ENCODE data around the gene ROR2.

The ROR2 gene

DNA sequence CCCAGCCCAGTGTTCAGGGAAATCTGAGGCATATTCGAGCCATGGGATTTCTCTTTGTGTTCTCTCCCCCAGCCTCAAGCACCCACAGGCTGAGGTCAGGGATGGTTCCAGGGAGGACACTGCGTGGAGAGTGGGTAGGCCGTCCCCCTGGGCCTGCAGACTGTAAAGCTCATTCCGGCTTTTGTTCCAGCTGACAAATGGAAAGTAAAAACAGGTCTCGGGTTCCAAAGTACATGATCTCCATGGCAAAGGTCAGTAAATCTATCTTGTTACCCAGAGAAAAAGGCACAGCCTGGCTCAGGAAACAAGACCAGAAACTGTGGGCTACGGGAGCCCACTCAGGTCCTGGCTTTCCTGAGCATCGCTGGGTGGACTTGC is 116.2 kb downstream of the ROR2 start:
- H3K4me3 Mint-ChIP-seq = no peak overlapping the region
- ATAC-seq (replicated peaks; ENCODE audit: extremely low read depth, poor library complexity, severe bottlenecking) (no peak), DNase-seq (ENCODE audit: low spot score in 2 of 2) (no peak)
- H3K27me3 Mint-ChIP-seq = peaks cover 23% of the 10 kb centered on the region
- no peaks in the 10 kb centered on the region for H3K9me3 Mint-ChIP-seq
- H3K36me3 Mint-ChIP-seq (ENCODE audit: insufficient read depth) = no peaks in the 10 kb centered on the region
- H3K27ac Mint-ChIP-seq (ENCODE audit: low read depth) = no peak overlapping the region
- no peaks in the 10 kb centered on the region for H3K4me1 Mint-ChIP-seq

DNA sequence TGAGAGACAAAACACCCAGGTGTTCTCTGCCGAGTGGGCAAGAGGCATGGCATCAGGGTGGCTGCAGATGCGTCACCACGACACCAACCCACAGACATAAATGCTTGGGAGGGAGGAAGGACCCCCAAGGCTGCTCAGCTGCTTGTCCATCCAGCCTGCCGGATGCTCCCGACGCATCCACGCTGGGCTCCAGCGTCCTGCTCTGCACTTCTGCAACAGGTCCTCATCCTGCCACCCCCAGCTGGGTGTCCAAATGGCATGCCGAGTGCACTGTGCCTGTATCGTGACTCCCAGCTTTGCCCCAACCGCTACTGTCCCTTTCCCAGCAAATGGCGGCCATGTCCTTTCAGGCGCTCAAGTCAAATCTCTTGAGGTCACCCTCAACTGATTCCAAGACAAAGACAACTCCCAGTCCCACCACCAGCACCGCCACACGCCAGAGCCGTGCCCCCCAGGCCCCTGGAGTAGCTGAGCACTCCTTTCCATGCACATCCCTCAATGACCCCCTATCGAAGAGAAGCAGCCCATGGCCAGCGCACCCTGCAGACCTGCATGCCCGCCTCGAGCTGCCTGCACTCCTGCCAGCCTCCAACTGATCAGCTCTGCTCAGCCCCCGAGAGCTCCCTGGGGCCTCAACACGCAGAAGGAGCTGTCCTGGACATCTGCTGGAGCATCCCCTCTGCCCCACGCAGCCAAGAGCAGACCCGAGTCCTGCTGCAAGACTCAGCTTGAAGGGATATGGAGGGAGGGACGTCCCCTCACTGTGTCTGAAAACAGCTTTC is 116.7 kb downstream of the ROR2 start:
- no peak overlapping the region for H3K27ac Mint-ChIP-seq (ENCODE audit: low read depth)
- H3K27me3 Mint-ChIP-seq = peaks cover 23% of the 10 kb centered on the region
- no peak overlapping the region for H3K4me3 Mint-ChIP-seq
- DNase-seq (ENCODE audit: low spot score in 2 of 2) = no peak
- no peaks in the 10 kb centered on the region for H3K9me3 Mint-ChIP-seq
- H3K36me3 Mint-ChIP-seq (ENCODE audit: insufficient read depth) = no peaks in the 10 kb centered on the region
- no peak for ATAC-seq (replicated peaks; ENCODE audit: extremely low read depth, poor library complexity, severe bottlenecking)
- no peaks in the 10 kb centered on the region for H3K4me1 Mint-ChIP-seq

DNA sequence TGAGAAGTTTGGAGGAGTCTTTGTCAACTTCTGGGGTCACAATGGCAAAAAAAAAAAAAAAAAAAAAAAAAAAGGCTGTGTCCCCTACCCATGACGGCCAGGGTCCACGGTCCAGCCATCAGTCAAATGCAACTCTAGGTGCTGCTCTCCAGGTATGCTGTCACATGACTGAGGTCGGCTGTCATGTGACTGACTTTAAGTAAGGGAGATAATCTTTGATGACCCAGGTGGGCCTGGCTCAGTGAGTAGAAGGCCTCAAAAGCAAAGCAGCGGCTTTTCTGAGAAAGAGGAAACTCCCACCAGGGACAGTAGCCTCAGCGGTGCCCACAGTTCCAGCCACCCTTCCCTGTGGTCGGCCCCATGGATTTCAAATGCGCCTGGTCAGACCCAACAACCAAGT is 117.7 kb downstream of the ROR2 start:
- H3K27me3 Mint-ChIP-seq = peaks cover 26% of the 10 kb centered on the region
- ATAC-seq (replicated peaks; ENCODE audit: extremely low read depth, poor library complexity, severe bottlenecking) (no peak), DNase-seq (ENCODE audit: low spot score in 2 of 2) (no peak)
- no peaks in the 10 kb centered on the region for H3K9me3 Mint-ChIP-seq
- H3K4me1 Mint-ChIP-seq = no peaks in the 10 kb centered on the region
- H3K36me3 Mint-ChIP-seq (ENCODE audit: insufficient read depth) = no peaks in the 10 kb centered on the region
- no peak overlapping the region for H3K27ac Mint-ChIP-seq (ENCODE audit: low read depth)
- no peak overlapping the region for H3K4me3 Mint-ChIP-seq

DNA sequence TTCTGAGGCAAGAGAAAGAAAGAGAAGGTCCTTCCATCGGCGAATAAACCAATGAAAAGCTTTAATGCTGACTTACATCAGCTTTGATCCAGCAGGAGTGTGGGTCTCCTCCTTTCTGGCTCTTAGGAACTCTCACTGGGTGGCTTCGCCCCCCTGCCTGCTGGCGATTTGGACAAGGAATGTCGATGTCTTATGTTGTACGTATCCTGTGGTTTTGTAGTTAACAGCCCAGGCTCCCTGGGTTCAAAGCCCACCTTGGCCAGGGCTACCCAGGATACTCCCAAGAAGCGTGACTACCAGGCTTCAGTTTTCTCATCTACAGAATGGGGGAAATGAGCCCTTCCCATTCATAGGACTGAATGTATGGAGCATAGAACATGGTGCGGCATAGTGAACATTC is 124.2 kb downstream of the ROR2 start:
- DNase-seq (ENCODE audit: low spot score in 2 of 2) (no peak), ATAC-seq (replicated peaks; ENCODE audit: extremely low read depth, poor library complexity, severe bottlenecking) (no peak)
- Mint-ChIP-seq H3K4me3 (no peak overlapping the region), H3K36me3 (ENCODE audit: insufficient read depth) (peaks cover 2% of the 10 kb centered on the region), H3K27ac (ENCODE audit: low read depth) (no peak overlapping the region), H3K9me3 (no peaks in the 10 kb centered on the region), H3K4me1 (no peaks in the 10 kb centered on the region), H3K27me3 (peaks cover 24% of the 10 kb centered on the region)

DNA sequence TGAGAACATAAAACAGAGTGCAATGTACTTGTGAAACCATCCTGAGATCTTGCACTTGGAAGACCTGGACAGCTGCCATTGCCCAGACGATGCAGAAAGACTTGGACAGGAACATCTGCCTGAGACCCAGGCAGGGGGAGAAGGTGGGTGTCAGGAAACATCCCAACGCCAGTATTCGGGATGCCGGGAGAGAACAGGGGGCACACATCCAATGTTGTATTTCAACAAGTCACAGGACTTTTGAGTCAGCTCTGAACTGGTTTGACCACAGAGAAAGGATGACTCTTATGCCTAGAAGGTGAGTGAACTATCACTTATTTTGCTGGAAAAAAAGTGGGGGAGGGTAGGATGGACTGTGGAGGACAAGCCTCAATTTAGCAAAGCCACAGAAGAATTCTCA is 124.6 kb downstream of the ROR2 start:
- Mint-ChIP-seq H3K4me3 (no peak overlapping the region), H3K36me3 (ENCODE audit: insufficient read depth) (peaks cover 2% of the 10 kb centered on the region), H3K9me3 (no peaks in the 10 kb centered on the region), H3K4me1 (no peaks in the 10 kb centered on the region), H3K27ac (ENCODE audit: low read depth) (no peak overlapping the region), H3K27me3 (peaks cover 24% of the 10 kb centered on the region)
- DNase-seq (ENCODE audit: low spot score in 2 of 2) (no peak), ATAC-seq (replicated peaks; ENCODE audit: extremely low read depth, poor library complexity, severe bottlenecking) (no peak)

DNA sequence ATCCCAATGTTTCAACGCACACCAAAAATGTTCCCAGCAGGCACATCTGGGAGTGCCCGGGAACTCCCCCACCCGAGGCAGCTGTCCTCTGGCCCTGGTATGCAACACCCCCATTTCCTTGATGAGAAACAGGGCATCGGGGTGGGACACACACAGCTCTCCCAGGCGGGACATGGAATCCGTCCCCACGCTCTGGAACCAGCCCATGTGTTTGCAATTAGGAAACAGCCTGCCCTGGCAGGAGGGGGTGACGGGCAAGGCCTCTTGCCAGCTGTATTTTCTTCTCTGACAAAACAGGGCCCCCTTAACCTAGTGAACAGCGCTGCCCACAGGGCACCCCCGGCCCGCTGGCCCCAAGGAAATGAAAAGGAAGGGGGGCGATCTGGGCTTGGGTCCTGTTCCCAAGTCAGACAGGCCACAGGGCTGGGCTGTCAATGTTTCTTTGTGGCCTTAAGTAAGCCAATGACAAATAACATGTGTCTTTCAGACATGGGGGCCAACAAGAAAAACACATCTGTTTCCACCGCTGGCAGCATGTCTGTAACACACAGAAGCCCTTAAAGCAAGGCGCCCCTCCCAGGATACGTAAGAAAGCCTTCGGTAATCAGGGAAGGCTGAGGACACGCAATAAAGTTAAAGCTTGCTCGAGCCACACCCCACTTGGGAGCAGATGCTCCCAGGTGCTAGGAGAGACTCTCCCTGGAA is 125.3 kb downstream of the ROR2 start:
- peaks cover 2% of the 10 kb centered on the region for H3K36me3 Mint-ChIP-seq (ENCODE audit: insufficient read depth)
- H3K9me3 Mint-ChIP-seq = no peaks in the 10 kb centered on the region
- no peak overlapping the region for H3K4me3 Mint-ChIP-seq
- no peak for DNase-seq (ENCODE audit: low spot score in 2 of 2)
- H3K27me3 Mint-ChIP-seq = peaks cover 24% of the 10 kb centered on the region
- H3K27ac Mint-ChIP-seq (ENCODE audit: low read depth) = no peak overlapping the region
- no peaks in the 10 kb centered on the region for H3K4me1 Mint-ChIP-seq
- ATAC-seq (replicated peaks; ENCODE audit: extremely low read depth, poor library complexity, severe bottlenecking) = no peak

DNA sequence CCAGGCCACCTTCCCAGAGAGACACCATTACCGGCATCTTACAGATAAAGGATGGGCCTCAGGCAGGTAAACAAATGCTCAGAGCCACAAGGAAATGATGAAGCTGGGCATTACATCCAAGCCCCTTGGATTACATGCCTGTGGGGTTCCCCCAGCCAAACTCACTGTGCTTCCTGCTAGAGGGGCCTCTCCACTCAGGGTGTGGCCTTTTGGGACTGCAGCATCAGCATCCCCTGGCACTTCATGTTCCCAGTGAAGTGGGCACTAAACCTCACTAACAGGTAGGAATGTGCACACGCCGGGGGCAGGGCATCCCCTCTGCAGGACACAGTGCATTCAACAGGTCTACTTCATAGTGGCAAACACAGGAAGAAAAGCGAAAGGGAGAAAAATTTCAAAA is 125.9 kb downstream of the ROR2 start:
- peaks cover 2% of the 10 kb centered on the region for H3K36me3 Mint-ChIP-seq (ENCODE audit: insufficient read depth)
- no peak overlapping the region for H3K27ac Mint-ChIP-seq (ENCODE audit: low read depth)
- H3K4me1 Mint-ChIP-seq = no peaks in the 10 kb centered on the region
- H3K4me3 Mint-ChIP-seq = no peak overlapping the region
- no peak for DNase-seq (ENCODE audit: low spot score in 2 of 2)
- H3K27me3 Mint-ChIP-seq = peaks cover 22% of the 10 kb centered on the region
- no peak for ATAC-seq (replicated peaks; ENCODE audit: extremely low read depth, poor library complexity, severe bottlenecking)
- no peaks in the 10 kb centered on the region for H3K9me3 Mint-ChIP-seq

DNA sequence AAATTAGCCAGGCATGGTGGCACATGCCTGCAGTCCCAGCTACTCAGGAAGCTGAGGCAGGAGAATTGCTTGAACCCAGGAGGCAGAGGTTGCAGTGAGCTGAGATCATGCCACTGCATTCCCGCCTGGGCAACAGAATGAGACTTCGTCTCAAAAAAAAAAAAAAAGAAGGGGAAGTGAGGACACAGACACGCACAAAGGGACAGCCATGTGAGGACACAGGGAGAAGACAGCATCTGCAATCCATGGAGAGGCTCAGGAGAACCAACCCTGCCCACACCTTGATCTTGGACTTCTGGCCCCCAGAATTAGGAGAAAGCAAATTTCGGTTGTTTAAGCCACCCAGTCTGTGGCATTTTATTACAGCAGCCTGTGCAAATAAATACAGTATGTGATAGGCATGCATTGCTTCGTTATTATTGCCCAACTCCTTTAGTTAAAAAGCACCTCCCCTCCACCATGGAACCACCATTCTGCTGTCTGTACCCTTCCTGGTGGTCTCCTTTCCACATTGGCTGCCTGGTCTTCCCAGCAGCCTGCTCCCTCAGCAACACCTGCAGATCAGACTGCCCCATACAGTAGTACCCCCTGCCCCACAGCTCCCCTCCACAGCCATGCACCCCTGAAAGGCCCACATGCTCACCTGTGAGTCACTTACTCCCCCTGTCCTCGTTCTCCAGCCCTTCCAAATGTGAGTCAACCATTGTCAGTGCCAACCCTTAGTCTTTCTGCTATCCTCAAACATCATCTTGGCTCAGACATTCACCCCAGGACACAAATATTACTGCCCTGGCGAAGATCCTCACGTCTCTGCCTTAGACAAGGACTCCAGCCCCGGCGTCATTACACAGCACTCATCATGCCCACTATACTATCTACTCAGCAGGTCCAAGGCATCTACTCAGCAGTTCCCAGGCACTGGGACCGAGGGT is 128.8 kb downstream of the ROR2 start:
- ATAC-seq (replicated peaks; ENCODE audit: extremely low read depth, poor library complexity, severe bottlenecking) (no peak), DNase-seq (ENCODE audit: low spot score in 2 of 2) (no peak)
- no peaks in the 10 kb centered on the region for H3K9me3 Mint-ChIP-seq
- no peaks in the 10 kb centered on the region for H3K4me1 Mint-ChIP-seq
- no peak overlapping the region for H3K27ac Mint-ChIP-seq (ENCODE audit: low read depth)
- peaks cover 10% of the 10 kb centered on the region for H3K27me3 Mint-ChIP-seq
- H3K4me3 Mint-ChIP-seq = no peak overlapping the region
- H3K36me3 Mint-ChIP-seq (ENCODE audit: insufficient read depth) = peaks cover 2% of the 10 kb centered on the region

DNA sequence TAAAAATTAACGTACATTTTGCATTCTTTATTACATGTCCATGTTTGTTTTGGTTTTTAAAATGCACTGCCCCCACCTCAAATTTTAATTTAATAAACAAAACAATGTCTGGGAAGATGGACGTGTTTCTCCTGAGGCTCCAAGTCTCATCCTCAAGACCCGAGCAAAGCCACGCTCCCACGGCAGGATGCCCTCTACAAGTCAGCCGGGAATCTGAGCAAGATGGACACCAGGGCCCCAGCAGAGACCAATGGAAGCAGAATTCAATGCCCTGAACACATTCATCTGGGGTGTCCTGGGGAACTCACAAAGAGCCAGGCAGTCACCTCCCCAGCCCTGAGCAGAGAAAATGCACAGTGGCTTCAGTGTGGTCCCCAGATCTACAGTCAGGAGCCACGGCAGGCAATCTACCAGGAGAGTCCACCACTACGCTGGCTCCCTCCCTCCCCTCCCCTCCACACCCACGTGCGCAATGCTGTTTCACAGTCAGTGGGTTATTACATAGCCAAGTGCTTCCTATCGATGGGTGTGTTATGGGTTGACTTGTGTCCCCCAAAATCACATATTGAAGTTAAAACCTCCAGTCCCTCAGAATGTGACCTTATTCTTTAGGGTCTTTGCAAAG is 129.8 kb downstream of the ROR2 start:
- ATAC-seq (replicated peaks; ENCODE audit: extremely low read depth, poor library complexity, severe bottlenecking) (no peak), DNase-seq (ENCODE audit: low spot score in 2 of 2) (no peak)
- Mint-ChIP-seq H3K4me3 (no peak overlapping the region), H3K9me3 (no peaks in the 10 kb centered on the region), H3K27ac (ENCODE audit: low read depth) (no peak overlapping the region), H3K27me3 (peaks cover 10% of the 10 kb centered on the region), H3K36me3 (ENCODE audit: insufficient read depth) (no peaks in the 10 kb centered on the region), H3K4me1 (no peaks in the 10 kb centered on the region)

DNA sequence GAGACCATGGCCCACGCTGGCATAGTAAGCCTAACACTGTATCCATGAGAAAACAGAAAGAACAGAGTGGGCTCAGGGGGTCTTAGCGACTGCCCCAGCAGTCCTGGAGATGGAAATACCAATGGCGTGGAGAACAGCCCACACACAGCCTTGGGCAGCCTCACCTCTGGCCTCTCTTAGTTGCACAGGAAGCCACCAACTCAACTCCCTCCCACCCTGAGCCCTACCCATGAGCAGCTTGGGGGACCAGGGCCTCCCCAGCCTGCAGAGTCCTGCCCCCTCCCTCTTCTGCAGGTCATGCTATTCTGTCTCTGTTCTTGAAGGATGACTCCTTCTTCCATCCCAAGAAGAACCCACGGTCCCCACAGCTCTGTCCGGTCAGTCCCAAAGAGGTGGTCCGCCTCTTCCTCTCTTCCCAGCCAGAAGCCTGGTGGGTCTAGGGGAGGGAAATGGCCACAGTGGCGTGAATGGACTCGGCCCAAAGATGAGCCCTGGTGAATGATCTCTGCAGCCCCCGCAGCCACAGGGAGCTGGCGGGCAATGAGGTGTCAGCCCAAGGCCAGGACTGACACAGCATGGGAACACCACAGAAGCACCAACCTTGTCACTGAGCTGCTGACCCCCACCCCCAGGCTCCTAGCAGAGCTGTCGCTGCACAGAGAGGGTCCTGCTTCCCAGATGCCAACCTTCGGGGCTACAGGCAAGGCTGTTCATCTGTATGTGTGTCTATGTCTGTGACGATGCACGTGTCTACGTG is 131.2 kb downstream of the ROR2 start:
- no peaks in the 10 kb centered on the region for H3K4me1 Mint-ChIP-seq
- H3K27ac Mint-ChIP-seq (ENCODE audit: low read depth) = no peak overlapping the region
- no peaks in the 10 kb centered on the region for H3K9me3 Mint-ChIP-seq
- H3K4me3 Mint-ChIP-seq = no peak overlapping the region
- DNase-seq (ENCODE audit: low spot score in 2 of 2) = no peak
- no peak for ATAC-seq (replicated peaks; ENCODE audit: extremely low read depth, poor library complexity, severe bottlenecking)
- peaks cover 15% of the 10 kb centered on the region for H3K27me3 Mint-ChIP-seq
- no peaks in the 10 kb centered on the region for H3K36me3 Mint-ChIP-seq (ENCODE audit: insufficient read depth)

DNA sequence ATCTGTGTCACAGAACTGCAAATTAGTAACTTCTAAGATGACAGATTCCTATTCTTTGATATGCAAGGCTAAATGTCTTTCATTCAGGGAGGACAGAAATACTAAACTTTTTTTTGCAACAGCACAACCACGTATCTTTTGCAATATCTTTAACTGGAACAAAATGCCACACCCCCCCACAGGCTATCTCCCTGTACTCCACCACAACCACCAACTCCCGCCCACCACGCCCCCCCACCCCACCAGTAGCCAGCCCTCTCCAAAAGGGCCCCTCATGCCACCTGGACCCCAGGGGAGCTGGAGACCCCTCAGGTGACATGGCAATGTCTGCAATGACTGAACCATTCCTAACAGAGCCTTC is 131.8 kb downstream of the ROR2 start:
- no peak for ATAC-seq (replicated peaks; ENCODE audit: extremely low read depth, poor library complexity, severe bottlenecking)
- no peak for DNase-seq (ENCODE audit: low spot score in 2 of 2)
- no peaks in the 10 kb centered on the region for H3K36me3 Mint-ChIP-seq (ENCODE audit: insufficient read depth)
- no peaks in the 10 kb centered on the region for H3K9me3 Mint-ChIP-seq
- no peak overlapping the region for H3K4me3 Mint-ChIP-seq
- peaks cover 18% of the 10 kb centered on the region for H3K27me3 Mint-ChIP-seq
- H3K27ac Mint-ChIP-seq (ENCODE audit: low read depth) = no peak overlapping the region
- no peaks in the 10 kb centered on the region for H3K4me1 Mint-ChIP-seq

Measured in central memory CD8-positive, alpha-beta T cell (primary cell).